Hippocampal formation (tissue), 2 donors: ENCODE results near the gene EIF2B1.
A peak's percentile ranks its signal among the peaks of the same experiment; 100 is the strongest.

Experiments
- DNase-seq, 2 donors: peaks; one replicate each; lab custom pipeline; 2025; lab: John Stamatoyannopoulos, UW

The EIF2B1 gene

GRCh38 chr12:123633379-123634141 is at the start of gene EIF2B1, which contains the start of gene GTF2H3:
Gene EIF2B1 (minus strand): TSS chr12:123633686. CDS start chr12:123633557, 129 bp downstream.
Gene GTF2H3 (plus strand): TSS chr12:123633829. CDS start chr12:123633860, 31 bp downstream.
- DNase-seq, result peak; percentile 88 to 95

GRCh38 chr12:123681605-123682004 is 48.1 kb upstream of the EIF2B1 start:
- no peak for DNase-seq

GRCh38 chr12:123678981-123679380 is 45.5 kb upstream of the EIF2B1 start:
- no peak for DNase-seq

GRCh38 chr12:123676616-123677320 is 43.3 kb upstream of the EIF2B1 start:
- DNase-seq, result no peak

GRCh38 chr12:123675436-123675835 is 42.0 kb upstream of the EIF2B1 start:
- DNase-seq, result no peak

GRCh38 chr12:123671876-123672275 is 38.4 kb upstream of the EIF2B1 start:
- DNase-seq, result no peak

GRCh38 chr12:123670882-123671728 is 37.6 kb upstream of the EIF2B1 start, which contains the start of gene TCTN2:
Gene TCTN2 (plus strand): TSS chr12:123671113. CDS start chr12:123671241, 128 bp downstream.
- DNase-seq, result peak; percentile 86 to 90

GRCh38 chr12:123667771-123668170 is 34.3 kb upstream of the EIF2B1 start:
- DNase-seq, result no peak

GRCh38 chr12:123659996-123660727 is 26.7 kb upstream of the EIF2B1 start:
- DNase-seq, result no peak

- DNase-seq, result no peak
Measured at GRCh38 chr12:123657211-123657610, 23.7 kb upstream of the EIF2B1 start.

- no peak for DNase-seq
Measured at GRCh38 chr12:123656392-123656791, 22.9 kb upstream of the EIF2B1 start.

- DNase-seq, result no peak
Measured at GRCh38 chr12:123655420-123655819, 21.9 kb upstream of the EIF2B1 start.

- no peak for DNase-seq
Measured at GRCh38 chr12:123654129-123654701, 20.7 kb upstream of the EIF2B1 start.

- DNase-seq, result no peak
Measured at GRCh38 chr12:123648401-123648800, 14.9 kb upstream of the EIF2B1 start.

GRCh38 chr12:123645878-123646277 is 12.4 kb upstream of the EIF2B1 start:
- DNase-seq, result peak in 1 of 2 donors; percentile 24

- DNase-seq, result no peak
Measured at GRCh38 chr12:123645380-123645779, 11.9 kb upstream of the EIF2B1 start.

GRCh38 chr12:123643911-123644310 is 10.4 kb upstream of the EIF2B1 start:
- no peak for DNase-seq

GRCh38 chr12:123634142-123634561 is 666 bp upstream of the EIF2B1 start:
- no peak for DNase-seq

GRCh38 chr12:123621619-123622530 is 11.6 kb downstream of the EIF2B1 start:
- DNase-seq, result no peak

- no peak for DNase-seq
Measured at GRCh38 chr12:123621101-123621500, 12.4 kb downstream of the EIF2B1 start.
